Choroid plexus epithelial cell (primary cell): ENCODE data around the gene DLG1.
A peak's percentile ranks its signal among the peaks of the same experiment; 100 is the strongest.

Experiments used
- DNase-seq: peaks from one replicate; pipeline ENCODE4 v3.0.0-alpha.2; 2010; ENCODE audit warnings: low read depth
- H3K4me3 ChIP-seq: 2 replicates; pipeline ENCODE4 v1.5.1; 2011; ENCODE audit warnings: low read depth, mild to moderate bottlenecking, control low read depth, low read length, moderate library complexity
- CTCF ChIP-seq: conservative IDR thresholded peaks from 2 replicates; pipeline ENCODE4 v1.5.1; 2011; ENCODE audit warnings: low read depth, mild to moderate bottlenecking, control low read depth, inconsistent platforms, low read length, moderate library complexity

DLG1 gene

GRCh38 chr3:197175503-197175902, 122.9 kb downstream of the DLG1 start:
- DNase-seq: no peak
- no peak for TF ChIP-seq CTCF

GRCh38 chr3:197174927-197175326, 123.5 kb downstream of the DLG1 start:
- H3K4me3 ChIP-seq: no peak overlapping the region
- no peak for TF ChIP-seq CTCF
- no peak for DNase-seq

More at GRCh38 chr3:197175503-197175902, 122.9 kb downstream of the DLG1 start:
- H3K4me3 ChIP-seq: no peak overlapping the region

- no peak for DNase-seq
- no peak for TF ChIP-seq CTCF
- H3K4me3 ChIP-seq: no peak overlapping the region
These were observed 124.8 kb downstream of the DLG1 start for GRCh38 chr3:197173620-197174019.

GRCh38 chr3:197171481-197172067, 126.8 kb downstream of the DLG1 start:
- DNase-seq: peak; percentile 35
- no peak for TF ChIP-seq CTCF
- H3K4me3 ChIP-seq: no peak overlapping the region

- no peak for TF ChIP-seq CTCF
- no peak for DNase-seq
- no peak overlapping the region for H3K4me3 ChIP-seq
These were observed 129.4 kb downstream of the DLG1 start for GRCh38 chr3:197169028-197169427.

- peak; percentile 69 for DNase-seq
- TF ChIP-seq CTCF: no peak
- H3K4me3 ChIP-seq: no peak overlapping the region
These were observed 129.8 kb downstream of the DLG1 start for GRCh38 chr3:197168606-197169005.

- TF ChIP-seq CTCF: no peak
- no peak overlapping the region for H3K4me3 ChIP-seq
- DNase-seq: no peak
These were observed 130.3 kb downstream of the DLG1 start for GRCh38 chr3:197168063-197168462.
